Panc1 (cell line): ENCODE measurements around the gene PLXNA2. TPM values are rescaled to one million over a fixed set of nuclear protein-coding genes. Genes with fewer than 3 reads are reported as not detected.

Experiments used
- ATAC-seq: fragments of 200-7000 bp; cut with Tn5 transposase; 2 replicates; pipeline ENCODE4 v1.9.1; 2020; ENCODE audit warnings: mild to moderate bottlenecking, moderate library complexity
- BruUV-seq: library from RNA; stranded (reverse); fragments of 400-500 nt; replicated peaks from 2 replicates; lab custom pipeline; 2021; lab: Mats Ljungman, UMichigan
- CTCF ChIA-PET: fragments of 300-600 bp; sonication (Branson Sonifier 250); formaldehyde crosslinking; loops from one replicate; lab custom pipeline; 2022; ENCODE audit warnings: antibody characterized with exemption; lab: Charles Lee
- POLR2A ChIA-PET: fragments of 300-600 bp; sonication (Branson Sonifier 250); formaldehyde crosslinking; loops from one replicate; lab custom pipeline; 2022; ENCODE audit warnings: antibody characterized with exemption; lab: Charles Lee
- DNase-seq: peaks from one replicate; pipeline ENCODE4 v3.0.0-alpha.2; 2010; ENCODE audit warnings: low read depth, low spot score
- H3K27ac ChIP-seq: 2 replicates; pipeline ENCODE4 v1.5.1; 2011; ENCODE audit warnings: mild to moderate bottlenecking, low read length, inconsistent platforms
- H3K27me3 ChIP-seq: fragments of 200-500 bp; sonication (Bioruptor generic); 2 replicates; pipeline ENCODE4 v1.6.0; 2014; ENCODE audit warnings: low read length, inconsistent platforms; ENCODE audit not compliant: control insufficient read depth, insufficient read depth
- H3K36me3 ChIP-seq: fragments of 200-500 bp; sonication (Bioruptor generic); 2 replicates; pipeline ENCODE4 v1.5.1; 2014; ENCODE audit warnings: inconsistent platforms, mild to moderate bottlenecking, low read length, moderate library complexity; ENCODE audit not compliant: control insufficient read depth, insufficient read depth
- H3K4me1 ChIP-seq: 2 replicates; pipeline ENCODE4 v1.5.1; 2011; ENCODE audit warnings: inconsistent platforms, mild to moderate bottlenecking, low read length, moderate library complexity; ENCODE audit not compliant: control insufficient read depth, insufficient read depth
- H3K4me3 ChIP-seq, 2 experiments: 2 replicates each; pipeline ENCODE4 v1.5.1; 2011 to 2012; ENCODE audit warnings: low read depth in 2 of 2, low read length in 2 of 2, mild to moderate bottlenecking in 2 of 2, inconsistent platforms in 1 of 2, moderate library complexity in 1 of 2
- H3K9me3 ChIP-seq: fragments of 200-500 bp; sonication (Bioruptor generic); 2 replicates; pipeline ENCODE4 v1.5.1; 2014; ENCODE audit warnings: low read depth, mild to moderate bottlenecking, inconsistent platforms, low read length, moderate library complexity; ENCODE audit not compliant: control insufficient read depth, insufficient read depth
- CTCF ChIP-seq: fragments of 450-650 bp; IDR thresholded peaks from 2 replicates; pipeline ENCODE4 v1.5.1; 2017; ENCODE audit warnings: mild to moderate bottlenecking
- POLR2AphosphoS5 ChIP-seq: IDR thresholded peaks from 2 replicates; pipeline ENCODE4 v1.6.1; 2012; ENCODE audit warnings: mild to moderate bottlenecking, low read depth, low read length, moderate library complexity
- REST ChIP-seq, 2 experiments: IDR thresholded peaks; 2 replicates each; pipeline ENCODE4 v1.6.1; 2011 to 2012; ENCODE audit warnings: low read depth in 2 of 2, control low read depth in 1 of 2, low read length in 1 of 2, mild to moderate bottlenecking in 1 of 2, moderate library complexity in 1 of 2; ENCODE audit not compliant: insufficient read depth in 1 of 2
- SIN3A ChIP-seq: IDR thresholded peaks from 2 replicates; pipeline ENCODE4 v1.6.1; 2012; ENCODE audit warnings: low read depth, mild to moderate bottlenecking, low read length, moderate library complexity, borderline replicate concordance; ENCODE audit not compliant: insufficient read depth
- TCF7L2 ChIP-seq: IDR thresholded peaks from 2 replicates; pipeline ENCODE4 v1.6.1; 2011; ENCODE audit warnings: mild to moderate bottlenecking, low read depth, low read length, inconsistent platforms
- in situ Hi-C: cut with HindIII; loops from 2 replicates; pipeline ENCODE4 v1.10.0; 2016; ENCODE audit warnings: low sequenced_read_pairs, low pct_unique_long_range_greater_than_20kb
- intact Hi-C: fragments of 100-400 bp; cut with micrococcal nuclease; formaldehyde crosslinking; loops from one replicate; pipeline ENCODE4 v1.10.0; 2022; ENCODE audit not compliant: unreplicated experiment
- total RNA-seq: library from RNA; stranded (reverse); gene quantifications from one replicate; pipeline ENCODE4 v1.2.1, GENCODE V29; 2021; ENCODE audit not compliant: unreplicated experiment

Gene PLXNA2
- total RNA-seq, 1 experiment from 2014 or later = 0.98 TPM

- no peak for DNase-seq
- in situ Hi-C loops = no loop called here
- TF ChIP-seq REST (IDR thresholded peaks at IDR 0.05; ENCODE audit: insufficient read depth in 1 of 2, low read depth in 2 of 2, low read length in 1 of 2) (no peak), CTCF (no peak), SIN3A (no peak), POLR2AphosphoS5 (no peak), TCF7L2 (no peak)
- no peak for ATAC-seq
- intact Hi-C loops = no loop called here
- Histone ChIP-seq H3K27ac (no peak overlapping the region), H3K27me3 (no peaks in the 10 kb centered on the region; the same call in 1 of the 2 replicates), H3K4me1 (no peaks in the 10 kb centered on the region), H3K9me3 (no peaks in the 10 kb centered on the region), H3K36me3 (no peaks in the 10 kb centered on the region), H3K4me3 (no peak overlapping the region)
- BruUV-seq = no TSS peak
- CTCF ChIA-PET = no interaction called here
- POLR2A ChIA-PET = no interaction called here
Observed at GRCh38 chr1:208169081-208169879, 74.9 kb downstream of the PLXNA2 start.

DNA sequence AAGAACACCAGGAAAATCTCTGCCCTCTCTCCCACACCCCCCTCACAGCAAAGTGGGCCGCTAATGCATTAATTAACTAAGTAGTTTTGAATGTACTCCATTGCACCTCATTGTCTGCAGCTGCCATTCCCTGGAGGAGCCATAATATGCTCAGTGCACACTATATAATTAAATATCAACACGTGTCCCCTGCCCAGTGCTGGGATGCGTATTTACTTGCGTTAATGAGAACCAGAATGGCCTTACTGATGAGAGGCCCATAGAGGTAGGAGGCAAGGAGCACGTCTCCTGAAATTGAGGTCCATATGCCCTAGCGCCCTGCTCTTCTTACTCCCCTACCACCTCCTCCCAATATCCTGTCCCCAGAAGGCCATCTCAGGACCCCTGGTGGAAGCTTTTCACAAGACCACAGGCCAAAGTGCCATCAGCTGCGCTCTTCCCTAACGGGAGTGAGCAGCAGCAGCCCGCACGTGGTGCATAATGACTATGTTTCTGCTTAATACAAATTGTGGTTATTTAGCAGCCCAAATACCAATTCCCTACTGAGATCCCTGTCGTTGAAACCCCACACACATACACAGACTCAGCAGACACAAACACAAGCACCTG is 76.8 kb downstream of the PLXNA2 start:
- TF ChIP-seq REST (IDR thresholded peaks at IDR 0.05; ENCODE audit: insufficient read depth in 1 of 2, low read depth in 2 of 2, low read length in 1 of 2) = no peak
- TF ChIP-seq TCF7L2 = no peak
- no peak for TF ChIP-seq POLR2AphosphoS5
- no peak for TF ChIP-seq CTCF
- no peak for TF ChIP-seq SIN3A
- ATAC-seq (no peak), DNase-seq (no peak)
- no peak overlapping the region for H3K27ac ChIP-seq
- CTCF ChIA-PET = no interaction called here
- no peaks in the 10 kb centered on the region for H3K36me3 ChIP-seq
- no peaks in the 10 kb centered on the region for H3K9me3 ChIP-seq
- intact Hi-C loops = no loop called here
- in situ Hi-C loops = no loop called here
- no peak overlapping the region for H3K4me3 ChIP-seq
- no peaks in the 10 kb centered on the region for H3K4me1 ChIP-seq
- H3K27me3 ChIP-seq = no peaks in the 10 kb centered on the region; the same call in 1 of the 2 replicates
- BruUV-seq = no TSS peak
- POLR2A ChIA-PET = no interaction called here
